Stimulated activated CD8-positive, alpha-beta memory T cell treated with anti-CD3 and anti-CD28 coated beads, Interleukin-15, amount 100 ng/mL, for 4 hours (primary cell): ENCODE results near the gene DSCAML1.

Source experiments
- DNase-seq, 2 donors: peaks; one replicate each; pipeline ENCODE4 v3.0.0-alpha.2; 2020; ENCODE audit warnings: low read depth in 2 of 2

Gene DSCAML1

GRCh38 chr11:117489999-117490679 is 306.9 kb downstream of the DSCAML1 start:
- no peak for DNase-seq

GRCh38 chr11:117488996-117489952 is 307.7 kb downstream of the DSCAML1 start:
- DNase-seq, result no peak

GRCh38 chr11:117486059-117486458 is 311.0 kb downstream of the DSCAML1 start:
- DNase-seq, result no peak

GRCh38 chr11:117484156-117484555 is 312.9 kb downstream of the DSCAML1 start:
- DNase-seq, result no peak

- DNase-seq, result no peak
Measured at GRCh38 chr11:117483372-117483771, 313.6 kb downstream of the DSCAML1 start.

GRCh38 chr11:117482881-117483280 is 314.1 kb downstream of the DSCAML1 start:
- no peak for DNase-seq

GRCh38 chr11:117481885-117482284 is 315.1 kb downstream of the DSCAML1 start:
- DNase-seq, result no peak

- DNase-seq, result no peak
Measured at GRCh38 chr11:117481036-117481435, 316.0 kb downstream of the DSCAML1 start.

- DNase-seq, result no peak
Measured at GRCh38 chr11:117480221-117480620, 316.8 kb downstream of the DSCAML1 start.

GRCh38 chr11:117479372-117479771 is 317.6 kb downstream of the DSCAML1 start:
- no peak for DNase-seq

GRCh38 chr11:117478926-117479325 is 318.1 kb downstream of the DSCAML1 start:
- no peak for DNase-seq

- no peak for DNase-seq
Measured at GRCh38 chr11:117478126-117478860, 318.7 kb downstream of the DSCAML1 start.

GRCh38 chr11:117477721-117478120 is 319.3 kb downstream of the DSCAML1 start:
- DNase-seq, result no peak

- DNase-seq, result no peak
Measured at GRCh38 chr11:117476531-117477142, 320.4 kb downstream of the DSCAML1 start.

GRCh38 chr11:117475716-117476530 is 321.1 kb downstream of the DSCAML1 start:
- no peak for DNase-seq

GRCh38 chr11:117473481-117474091 is 323.4 kb downstream of the DSCAML1 start:
- DNase-seq, result no peak

GRCh38 chr11:117471776-117472175 is 325.2 kb downstream of the DSCAML1 start:
- DNase-seq, result no peak

- no peak for DNase-seq
Measured at GRCh38 chr11:117470576-117470975, 326.4 kb downstream of the DSCAML1 start.

GRCh38 chr11:117468888-117469287 is 328.1 kb downstream of the DSCAML1 start:
- no peak for DNase-seq

GRCh38 chr11:117467770-117468169 is 329.2 kb downstream of the DSCAML1 start:
- no peak for DNase-seq
